ENCODE measurements around the gene ZBED4.

DNA sequence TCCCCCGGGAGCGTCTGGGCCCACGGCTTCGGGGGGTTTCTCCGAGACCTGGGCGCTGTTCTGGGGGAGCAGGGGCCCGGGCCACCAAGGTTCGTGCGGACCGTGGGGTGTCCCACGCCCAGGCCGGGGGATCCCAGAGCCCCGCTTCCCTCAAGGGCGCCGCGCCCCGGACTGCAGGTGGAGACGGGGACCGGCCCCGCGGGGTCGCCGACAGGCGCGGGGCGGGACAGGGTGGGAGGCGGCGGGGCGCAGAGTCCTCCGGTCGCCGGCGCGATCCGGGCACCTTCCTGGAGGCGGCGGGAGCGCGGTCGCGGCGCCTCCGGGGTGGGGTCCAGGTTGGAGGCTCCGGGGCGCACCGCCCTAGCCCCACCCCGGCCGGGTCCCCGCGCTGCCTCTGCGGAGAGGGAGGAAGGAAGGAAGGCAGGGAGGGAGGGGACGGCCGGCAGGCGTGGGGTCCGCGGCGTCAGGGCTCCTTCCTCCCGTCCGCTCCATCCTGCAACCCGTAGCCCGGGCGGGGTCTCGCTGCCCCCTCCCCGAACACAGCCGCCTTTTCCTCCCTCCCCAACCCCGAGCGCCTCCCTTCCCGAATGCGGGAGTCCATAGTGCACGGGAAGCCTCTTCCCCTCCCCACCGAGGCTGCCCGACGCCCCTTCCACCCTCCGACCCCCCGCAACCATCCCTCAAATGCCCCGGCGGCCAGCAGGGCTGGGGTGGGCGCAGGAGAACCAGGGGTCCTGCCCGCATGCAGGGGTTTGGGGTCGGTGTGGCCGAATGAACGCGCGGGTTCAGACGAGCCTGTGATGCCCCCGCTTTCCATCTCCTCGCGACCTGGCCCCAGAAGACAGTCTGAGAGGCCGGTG lies 4.3 kb upstream of the ZBED4 start:
- no peak for TF ChIP-seq POLR2A (IDR thresholded peaks at IDR 0.05; ENCODE audit: low read length)
- no peak for TF ChIP-seq GATA1 (IDR thresholded peaks at IDR 0.05; ENCODE audit: low read depth, low read length)
